ENCODE measurements around the gene HNF1A.

The HNF1A gene

DNA sequence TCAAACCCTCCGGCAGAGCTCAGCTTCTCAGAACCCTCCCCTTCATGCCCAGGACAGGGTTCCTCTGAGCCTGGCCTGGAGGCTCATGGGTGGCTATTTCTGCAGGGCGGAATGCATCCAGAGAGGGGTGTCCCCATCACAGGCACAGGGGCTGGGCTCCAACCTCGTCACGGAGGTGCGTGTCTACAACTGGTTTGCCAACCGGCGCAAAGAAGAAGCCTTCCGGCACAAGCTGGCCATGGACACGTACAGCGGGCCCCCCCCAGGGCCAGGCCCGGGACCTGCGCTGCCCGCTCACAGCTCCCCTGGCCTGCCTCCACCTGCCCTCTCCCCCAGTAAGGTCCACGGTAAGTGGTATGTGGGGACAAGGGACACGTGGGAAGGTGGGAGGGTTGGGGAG is 15.7 kb downstream of the HNF1A start:
- Histone ChIP-seq H3K27me3 (ENCODE audit: insufficient read depth, low read length) (no peaks in the 10 kb centered on the region), H3K9me3 (ENCODE audit: insufficient read depth, low read depth, low read length) (no peaks in the 10 kb centered on the region), H3K36me3 (ENCODE audit: insufficient read depth, low read depth, low read length) (no peaks in the 10 kb centered on the region), H3K27ac (ENCODE audit: low read length) (no peak overlapping the region), H3K9ac (ENCODE audit: low read depth, low read length) (no peak overlapping the region), H3K4me3 (ENCODE audit: low read length) (no peak overlapping the region), H3K4me1 (ENCODE audit: insufficient read depth, low read length) (no peaks in the 10 kb centered on the region)

DNA sequence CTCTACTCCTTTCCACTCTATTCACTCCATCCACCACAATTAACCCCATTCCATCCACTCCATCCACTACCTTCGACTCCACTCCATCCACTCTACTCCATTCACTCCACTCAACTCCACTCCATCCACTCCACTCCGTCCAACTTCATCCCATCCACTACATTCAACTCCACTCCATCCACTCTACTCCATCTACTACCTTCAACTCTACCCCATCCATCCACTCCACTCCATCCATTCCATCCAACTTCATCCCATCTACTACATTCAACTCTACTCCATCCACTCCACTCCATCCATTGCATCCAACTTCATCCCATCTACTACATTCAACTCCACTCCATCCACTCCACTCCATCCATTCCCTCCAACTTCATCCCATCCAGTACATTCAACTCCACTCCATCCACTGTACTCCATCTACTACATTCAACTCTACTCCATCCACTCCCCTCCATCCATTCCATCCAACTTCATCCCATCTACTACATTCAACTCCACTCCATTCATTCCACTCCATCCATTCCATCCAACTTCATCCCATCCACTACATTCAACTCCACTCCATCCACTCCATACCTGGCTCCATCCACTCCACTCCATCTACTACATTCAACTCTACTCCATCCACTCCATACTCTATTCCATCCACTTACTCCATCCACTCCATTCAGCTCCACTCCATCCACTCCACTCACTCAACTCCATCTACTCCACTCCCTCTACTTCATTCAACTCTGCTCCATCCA is 16.4 kb downstream of the HNF1A start:
- H3K9me3 ChIP-seq (ENCODE audit: insufficient read depth, low read depth, low read length), result no peaks in the 10 kb centered on the region
- no peak overlapping the region for H3K27ac ChIP-seq (ENCODE audit: low read length)
- H3K4me1 ChIP-seq (ENCODE audit: insufficient read depth, low read length), result no peaks in the 10 kb centered on the region
- H3K9ac ChIP-seq (ENCODE audit: low read depth, low read length), result no peak overlapping the region
- no peaks in the 10 kb centered on the region for H3K36me3 ChIP-seq (ENCODE audit: insufficient read depth, low read depth, low read length)
- no peaks in the 10 kb centered on the region for H3K27me3 ChIP-seq (ENCODE audit: insufficient read depth, low read length)
- H3K4me3 ChIP-seq (ENCODE audit: low read length), result no peak overlapping the region

DNA sequence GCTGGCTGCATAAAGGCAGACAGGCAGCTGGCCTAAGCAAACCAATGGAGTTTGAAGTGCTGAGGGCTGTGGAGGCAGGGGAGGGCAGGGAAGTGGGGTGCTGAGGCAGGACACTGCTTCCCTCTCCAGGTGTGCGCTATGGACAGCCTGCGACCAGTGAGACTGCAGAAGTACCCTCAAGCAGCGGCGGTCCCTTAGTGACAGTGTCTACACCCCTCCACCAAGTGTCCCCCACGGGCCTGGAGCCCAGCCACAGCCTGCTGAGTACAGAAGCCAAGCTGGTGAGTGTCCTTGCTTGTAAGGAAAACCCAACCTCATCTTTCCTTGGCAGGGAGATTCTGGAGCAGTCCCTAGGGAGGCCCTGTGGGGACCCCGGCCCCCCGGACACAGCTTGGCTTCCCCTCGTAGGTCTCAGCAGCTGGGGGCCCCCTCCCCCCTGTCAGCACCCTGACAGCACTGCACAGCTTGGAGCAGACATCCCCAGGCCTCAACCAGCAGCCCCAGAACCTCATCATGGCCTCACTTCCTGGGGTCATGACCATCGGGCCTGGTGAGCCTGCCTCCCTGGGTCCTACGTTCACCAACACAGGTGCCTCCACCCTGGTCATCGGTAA is 17.9 kb downstream of the HNF1A start:
- Histone ChIP-seq H3K27me3 (ENCODE audit: insufficient read depth, low read length) (no peaks in the 10 kb centered on the region), H3K9ac (ENCODE audit: low read depth, low read length) (no peak overlapping the region), H3K9me3 (ENCODE audit: insufficient read depth, low read depth, low read length) (no peaks in the 10 kb centered on the region), H3K36me3 (ENCODE audit: insufficient read depth, low read depth, low read length) (no peaks in the 10 kb centered on the region), H3K27ac (ENCODE audit: low read length) (no peak overlapping the region), H3K4me1 (ENCODE audit: insufficient read depth, low read length) (no peaks in the 10 kb centered on the region), H3K4me3 (ENCODE audit: low read length) (no peak overlapping the region)

DNA sequence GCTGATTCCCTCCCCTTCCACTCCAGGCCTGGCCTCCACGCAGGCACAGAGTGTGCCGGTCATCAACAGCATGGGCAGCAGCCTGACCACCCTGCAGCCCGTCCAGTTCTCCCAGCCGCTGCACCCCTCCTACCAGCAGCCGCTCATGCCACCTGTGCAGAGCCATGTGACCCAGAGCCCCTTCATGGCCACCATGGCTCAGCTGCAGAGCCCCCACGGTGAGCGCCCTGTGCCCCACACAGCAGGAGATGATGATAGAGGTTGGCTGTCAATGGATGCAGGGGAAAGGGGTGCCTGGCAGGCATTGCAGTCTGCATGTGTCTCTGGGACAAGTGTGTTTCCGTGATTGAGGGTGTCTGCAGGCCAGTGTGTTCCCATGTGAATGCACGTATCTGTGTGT is 19.1 kb downstream of the HNF1A start:
- peaks cover 11% of the 10 kb centered on the region; the same call in 1 of the 2 replicates for H3K36me3 ChIP-seq (ENCODE audit: insufficient read depth, low read depth, low read length)
- H3K4me1 ChIP-seq (ENCODE audit: insufficient read depth, low read length), result no peaks in the 10 kb centered on the region
- no peaks in the 10 kb centered on the region for H3K9me3 ChIP-seq (ENCODE audit: insufficient read depth, low read depth, low read length)
- no peak overlapping the region for H3K4me3 ChIP-seq (ENCODE audit: low read length)
- H3K9ac ChIP-seq (ENCODE audit: low read depth, low read length), result no peak overlapping the region
- H3K27ac ChIP-seq (ENCODE audit: low read length), result no peak overlapping the region
- no peaks in the 10 kb centered on the region for H3K27me3 ChIP-seq (ENCODE audit: insufficient read depth, low read length)

DNA sequence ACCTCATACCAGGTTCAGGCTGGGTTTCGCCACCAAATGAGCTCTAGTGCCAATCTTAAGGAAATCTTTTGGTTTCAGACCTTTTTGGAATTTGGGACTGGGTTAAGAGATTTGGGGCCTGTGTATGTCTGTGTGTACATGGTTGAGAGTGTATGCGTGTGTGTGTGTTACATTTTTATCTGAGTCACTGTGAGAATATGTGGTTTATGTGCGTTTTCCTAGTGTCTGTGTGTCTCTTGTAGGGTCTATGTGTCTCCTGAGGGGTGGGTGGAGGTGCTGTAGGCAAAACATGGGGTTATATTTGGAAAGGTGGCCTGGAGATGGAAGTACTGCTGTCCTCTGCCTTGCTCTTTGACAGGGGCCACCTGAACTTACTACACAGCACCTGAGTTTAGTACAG is 20.1 kb downstream of the HNF1A start:
- Histone ChIP-seq H3K9ac (ENCODE audit: low read depth, low read length) (no peak overlapping the region), H3K4me3 (ENCODE audit: low read length) (no peak overlapping the region), H3K36me3 (ENCODE audit: insufficient read depth, low read depth, low read length) (peaks cover 20% of the 10 kb centered on the region), H3K27ac (ENCODE audit: low read length) (no peak overlapping the region), H3K9me3 (ENCODE audit: insufficient read depth, low read depth, low read length) (no peaks in the 10 kb centered on the region), H3K4me1 (ENCODE audit: insufficient read depth, low read length) (no peaks in the 10 kb centered on the region), H3K27me3 (ENCODE audit: insufficient read depth, low read length) (no peaks in the 10 kb centered on the region)

DNA sequence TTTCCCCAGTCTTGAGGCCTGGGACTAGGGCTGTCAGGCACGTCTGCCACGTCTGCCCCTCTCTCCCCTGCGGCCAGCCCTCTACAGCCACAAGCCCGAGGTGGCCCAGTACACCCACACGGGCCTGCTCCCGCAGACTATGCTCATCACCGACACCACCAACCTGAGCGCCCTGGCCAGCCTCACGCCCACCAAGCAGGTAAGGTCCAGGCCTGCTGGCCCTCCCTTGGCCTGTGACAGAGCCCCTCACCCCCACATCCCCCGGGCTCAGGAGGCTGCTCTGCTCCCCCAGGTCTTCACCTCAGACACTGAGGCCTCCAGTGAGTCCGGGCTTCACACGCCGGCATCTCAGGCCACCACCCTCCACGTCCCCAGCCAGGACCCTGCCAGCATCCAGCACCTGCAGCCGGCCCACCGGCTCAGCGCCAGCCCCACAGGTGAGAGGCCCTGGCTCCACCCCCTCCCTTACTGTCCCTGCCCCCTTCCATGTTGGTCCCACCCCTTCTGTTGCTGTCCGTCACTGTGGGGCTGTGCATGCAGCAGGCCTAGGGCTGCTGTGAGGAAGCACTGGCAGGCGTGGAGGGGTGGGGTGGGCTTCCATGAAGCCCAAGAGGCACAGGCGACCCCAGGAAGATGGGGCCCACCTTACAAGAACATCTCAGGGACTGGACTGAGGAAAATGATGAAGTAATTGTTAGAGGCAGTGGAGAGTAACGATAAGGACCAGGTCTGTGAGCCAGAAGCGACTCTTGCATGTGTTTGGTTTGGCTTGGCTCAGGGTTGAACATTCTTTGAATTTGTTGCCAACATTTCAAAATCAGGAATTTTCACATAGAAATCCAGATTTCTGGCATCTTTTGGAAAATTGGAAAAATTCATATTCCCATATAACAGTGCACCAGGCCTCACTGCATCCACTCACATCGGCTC is 21.1 kb downstream of the HNF1A start:
- Histone ChIP-seq H3K4me1 (ENCODE audit: insufficient read depth, low read length) (no peaks in the 10 kb centered on the region), H3K36me3 (ENCODE audit: insufficient read depth, low read depth, low read length) (peaks cover 30% of the 10 kb centered on the region), H3K27me3 (ENCODE audit: insufficient read depth, low read length) (no peaks in the 10 kb centered on the region), H3K9me3 (ENCODE audit: insufficient read depth, low read depth, low read length) (no peaks in the 10 kb centered on the region), H3K27ac (ENCODE audit: low read length) (no peak overlapping the region), H3K4me3 (ENCODE audit: low read length) (no peak overlapping the region; the same call in 1 of the 2 replicates), H3K9ac (ENCODE audit: low read depth, low read length) (no peak overlapping the region; the same call in 1 of the 2 replicates)

DNA sequence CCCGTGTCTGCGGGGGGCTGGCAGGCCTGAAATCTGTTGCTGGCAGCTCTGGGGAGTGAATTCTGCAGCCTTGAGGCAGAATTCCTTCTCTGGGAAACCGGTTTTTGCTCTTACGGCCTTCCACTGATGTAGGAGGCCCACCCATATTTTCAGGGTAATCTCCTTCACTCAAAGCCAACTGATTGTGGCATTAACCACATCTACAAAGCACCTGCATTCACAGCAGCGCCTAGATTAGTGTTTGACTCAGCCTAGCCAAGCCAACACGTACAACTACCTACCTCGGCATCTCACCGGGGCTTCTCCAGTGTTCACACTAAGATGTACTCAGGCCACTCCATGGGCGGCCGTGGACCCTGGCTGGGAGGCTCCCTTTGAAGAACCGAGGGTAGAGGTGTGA is 22.2 kb downstream of the HNF1A start:
- no peaks in the 10 kb centered on the region for H3K4me1 ChIP-seq (ENCODE audit: insufficient read depth, low read length)
- no peak overlapping the region for H3K4me3 ChIP-seq (ENCODE audit: low read length)
- H3K9ac ChIP-seq (ENCODE audit: low read depth, low read length), result no peak overlapping the region
- no peaks in the 10 kb centered on the region for H3K27me3 ChIP-seq (ENCODE audit: insufficient read depth, low read length)
- peaks cover 36% of the 10 kb centered on the region for H3K36me3 ChIP-seq (ENCODE audit: insufficient read depth, low read depth, low read length)
- H3K27ac ChIP-seq (ENCODE audit: low read length), result no peak overlapping the region
- H3K9me3 ChIP-seq (ENCODE audit: insufficient read depth, low read depth, low read length), result no peaks in the 10 kb centered on the region

DNA sequence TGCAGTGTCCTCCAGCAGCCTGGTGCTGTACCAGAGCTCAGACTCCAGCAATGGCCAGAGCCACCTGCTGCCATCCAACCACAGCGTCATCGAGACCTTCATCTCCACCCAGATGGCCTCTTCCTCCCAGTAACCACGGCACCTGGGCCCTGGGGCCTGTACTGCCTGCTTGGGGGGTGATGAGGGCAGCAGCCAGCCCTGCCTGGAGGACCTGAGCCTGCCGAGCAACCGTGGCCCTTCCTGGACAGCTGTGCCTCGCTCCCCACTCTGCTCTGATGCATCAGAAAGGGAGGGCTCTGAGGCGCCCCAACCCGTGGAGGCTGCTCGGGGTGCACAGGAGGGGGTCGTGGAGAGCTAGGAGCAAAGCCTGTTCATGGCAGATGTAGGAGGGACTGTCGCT is 22.7 kb downstream of the HNF1A start:
- Histone ChIP-seq H3K36me3 (ENCODE audit: insufficient read depth, low read depth, low read length) (peaks cover 41% of the 10 kb centered on the region), H3K4me1 (ENCODE audit: insufficient read depth, low read length) (no peaks in the 10 kb centered on the region), H3K9me3 (ENCODE audit: insufficient read depth, low read depth, low read length) (no peaks in the 10 kb centered on the region), H3K4me3 (ENCODE audit: low read length) (no peak overlapping the region), H3K27me3 (ENCODE audit: insufficient read depth, low read length) (no peaks in the 10 kb centered on the region), H3K9ac (ENCODE audit: low read depth, low read length) (no peak overlapping the region), H3K27ac (ENCODE audit: low read length) (no peak overlapping the region)

DNA sequence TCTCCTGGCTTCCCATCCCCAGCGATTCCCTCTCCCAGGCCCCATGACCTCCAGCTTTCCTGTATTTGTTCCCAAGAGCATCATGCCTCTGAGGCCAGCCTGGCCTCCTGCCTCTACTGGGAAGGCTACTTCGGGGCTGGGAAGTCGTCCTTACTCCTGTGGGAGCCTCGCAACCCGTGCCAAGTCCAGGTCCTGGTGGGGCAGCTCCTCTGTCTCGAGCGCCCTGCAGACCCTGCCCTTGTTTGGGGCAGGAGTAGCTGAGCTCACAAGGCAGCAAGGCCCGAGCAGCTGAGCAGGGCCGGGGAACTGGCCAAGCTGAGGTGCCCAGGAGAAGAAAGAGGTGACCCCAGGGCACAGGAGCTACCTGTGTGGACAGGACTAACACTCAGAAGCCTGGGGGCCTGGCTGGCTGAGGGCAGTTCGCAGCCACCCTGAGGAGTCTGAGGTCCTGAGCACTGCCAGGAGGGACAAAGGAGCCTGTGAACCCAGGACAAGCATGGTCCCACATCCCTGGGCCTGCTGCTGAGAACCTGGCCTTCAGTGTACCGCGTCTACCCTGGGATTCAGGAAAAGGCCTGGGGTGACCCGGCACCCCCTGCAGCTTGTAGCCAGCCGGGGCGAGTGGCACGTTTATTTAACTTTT is 23.6 kb downstream of the HNF1A start:
- H3K9ac ChIP-seq (ENCODE audit: low read depth, low read length), result no peak overlapping the region
- H3K27ac ChIP-seq (ENCODE audit: low read length), result no peak overlapping the region
- no peaks in the 10 kb centered on the region for H3K4me1 ChIP-seq (ENCODE audit: insufficient read depth, low read length)
- H3K27me3 ChIP-seq (ENCODE audit: insufficient read depth, low read length), result no peaks in the 10 kb centered on the region
- H3K36me3 ChIP-seq (ENCODE audit: insufficient read depth, low read depth, low read length), result peaks cover 44% of the 10 kb centered on the region
- H3K9me3 ChIP-seq (ENCODE audit: insufficient read depth, low read depth, low read length), result no peaks in the 10 kb centered on the region
- no peak overlapping the region for H3K4me3 ChIP-seq (ENCODE audit: low read length)

DNA sequence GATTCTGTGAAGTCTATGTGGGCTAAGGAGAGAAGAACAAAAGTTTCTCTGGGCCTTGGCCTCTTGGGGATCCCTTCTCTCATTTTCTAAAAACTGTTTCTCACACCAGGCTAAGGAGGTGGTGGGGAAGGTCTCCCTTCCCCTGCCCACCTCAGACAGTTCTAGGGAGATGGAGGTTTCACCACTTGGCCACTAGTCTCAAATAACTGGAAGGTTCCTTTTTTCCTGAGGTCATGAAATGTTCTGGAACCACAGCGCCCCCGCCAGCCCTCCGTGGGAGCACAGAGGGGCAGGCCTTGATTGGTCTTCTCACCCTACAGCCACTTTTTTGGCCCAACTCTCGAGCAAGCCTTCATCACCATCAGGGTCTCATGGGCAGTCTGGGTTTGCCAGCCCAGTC is 25.3 kb downstream of the HNF1A start:
- Histone ChIP-seq H3K9me3 (ENCODE audit: insufficient read depth, low read depth, low read length) (no peaks in the 10 kb centered on the region), H3K9ac (ENCODE audit: low read depth, low read length) (no peak overlapping the region), H3K4me3 (ENCODE audit: low read length) (no peak overlapping the region), H3K4me1 (ENCODE audit: insufficient read depth, low read length) (no peaks in the 10 kb centered on the region), H3K27me3 (ENCODE audit: insufficient read depth, low read length) (no peaks in the 10 kb centered on the region), H3K36me3 (ENCODE audit: insufficient read depth, low read depth, low read length) (peaks cover 60% of the 10 kb centered on the region), H3K27ac (ENCODE audit: low read length) (no peak overlapping the region)

DNA sequence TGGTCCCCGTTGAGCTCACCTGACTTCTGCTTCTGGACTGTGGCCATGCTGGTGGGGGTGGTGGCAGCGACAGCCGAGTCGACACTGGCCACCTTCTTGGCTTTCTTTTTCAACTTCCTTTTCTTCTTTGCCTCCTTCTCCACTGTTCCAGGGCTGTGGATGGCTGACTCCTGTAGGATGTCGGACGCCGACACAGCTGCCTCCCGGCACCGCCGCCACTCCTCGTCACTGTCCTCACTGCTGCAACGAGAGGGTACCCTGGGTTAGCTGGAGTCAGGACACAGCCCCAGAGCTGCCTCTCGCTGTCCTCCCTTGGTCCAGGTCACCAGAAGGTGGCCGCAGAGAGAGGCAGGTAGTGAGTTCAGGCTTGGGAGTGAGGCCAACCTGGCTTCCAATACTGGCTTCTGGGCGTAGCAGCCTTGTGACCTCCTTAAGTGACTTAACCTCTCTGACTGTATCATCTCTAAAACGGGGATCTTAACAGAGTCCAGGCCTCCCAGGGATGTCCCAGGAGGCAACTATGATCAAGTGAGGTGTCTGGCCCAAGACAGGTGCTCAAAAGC is 26.0 kb downstream of the HNF1A start:
- no peaks in the 10 kb centered on the region for H3K9me3 ChIP-seq (ENCODE audit: insufficient read depth, low read depth, low read length)
- H3K27ac ChIP-seq (ENCODE audit: low read length), result no peak overlapping the region
- H3K4me3 ChIP-seq (ENCODE audit: low read length), result no peak overlapping the region
- no peaks in the 10 kb centered on the region for H3K4me1 ChIP-seq (ENCODE audit: insufficient read depth, low read length)
- no peaks in the 10 kb centered on the region for H3K27me3 ChIP-seq (ENCODE audit: insufficient read depth, low read length)
- H3K9ac ChIP-seq (ENCODE audit: low read depth, low read length), result no peak overlapping the region
- peaks cover 67% of the 10 kb centered on the region for H3K36me3 ChIP-seq (ENCODE audit: insufficient read depth, low read depth, low read length)

All from iPS-20b (cell line).